ENCODE results near the gene MTHFD2. TPM values are rescaled to one million over a fixed set of nuclear protein-coding genes. Genes with fewer than 3 reads are reported as not detected.
"Not testable (repeated sequence)": the region's sequence is repeated elsewhere in the genome, so short reads cannot be mapped to it uniquely, and the experiment has no call there.

Gene MTHFD2
- total RNA-seq, 2 donors from 2014 or later, result 413 to 484 TPM

DNA sequence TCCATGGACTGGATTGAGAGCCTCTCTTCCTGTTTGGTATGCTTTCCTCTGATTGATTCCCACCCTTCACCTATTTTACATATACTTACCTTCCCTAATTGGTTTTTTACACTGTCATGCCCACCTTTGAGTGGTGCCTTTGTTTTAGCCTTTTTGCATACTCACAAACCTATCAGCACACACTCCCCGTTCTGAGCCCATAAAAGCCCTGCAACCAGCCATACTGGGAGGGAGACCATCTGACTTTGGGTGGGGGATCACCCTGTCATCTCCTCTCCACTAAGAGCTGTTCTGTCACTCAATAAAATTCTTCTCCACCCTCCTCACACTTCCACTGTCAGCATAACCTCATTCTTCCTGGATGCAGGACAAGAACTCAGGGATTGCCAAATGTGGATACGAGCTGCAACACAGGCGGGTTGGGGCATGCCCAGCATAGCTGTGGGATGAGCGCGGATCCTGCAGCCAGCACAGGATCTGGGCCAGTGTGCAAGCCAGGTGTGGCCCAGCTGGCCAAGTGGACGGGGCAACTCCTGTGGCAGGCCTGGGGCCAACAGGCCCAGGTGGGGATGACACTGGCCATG is 10.3 kb upstream of the MTHFD2 start:
- ATAC-seq (no peak), DNase-seq (ENCODE audit: low spot score in 2 of 2) (no peak)
- Mint-ChIP-seq H3K27ac (no peak overlapping the region), H3K9me3 (peaks cover 0 to 4% of the 10 kb centered on the region in 2 donors), H3K36me3 (no peaks in the 10 kb centered on the region)

DNA sequence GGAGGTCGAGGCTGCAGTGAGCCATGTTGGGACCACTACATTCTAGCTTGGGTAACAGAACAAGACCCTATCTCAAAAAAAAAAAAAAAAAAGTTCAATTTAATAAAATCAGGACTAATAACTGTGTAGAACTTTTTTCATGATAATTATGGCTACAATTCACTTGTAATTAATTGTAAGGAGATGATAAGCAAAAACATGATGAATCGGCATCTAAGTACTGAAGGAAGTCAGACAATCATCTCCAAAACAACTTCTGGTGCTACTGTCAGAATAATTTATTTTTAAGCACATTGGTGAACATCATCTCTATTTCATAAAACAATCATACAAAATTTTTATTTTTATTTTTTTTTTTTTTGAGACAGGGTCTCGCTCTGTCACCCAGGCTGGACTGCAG is 9.7 kb upstream of the MTHFD2 start:
- no peak overlapping the region for H3K27ac Mint-ChIP-seq
- no peak for DNase-seq (ENCODE audit: low spot score in 2 of 2)

DNA sequence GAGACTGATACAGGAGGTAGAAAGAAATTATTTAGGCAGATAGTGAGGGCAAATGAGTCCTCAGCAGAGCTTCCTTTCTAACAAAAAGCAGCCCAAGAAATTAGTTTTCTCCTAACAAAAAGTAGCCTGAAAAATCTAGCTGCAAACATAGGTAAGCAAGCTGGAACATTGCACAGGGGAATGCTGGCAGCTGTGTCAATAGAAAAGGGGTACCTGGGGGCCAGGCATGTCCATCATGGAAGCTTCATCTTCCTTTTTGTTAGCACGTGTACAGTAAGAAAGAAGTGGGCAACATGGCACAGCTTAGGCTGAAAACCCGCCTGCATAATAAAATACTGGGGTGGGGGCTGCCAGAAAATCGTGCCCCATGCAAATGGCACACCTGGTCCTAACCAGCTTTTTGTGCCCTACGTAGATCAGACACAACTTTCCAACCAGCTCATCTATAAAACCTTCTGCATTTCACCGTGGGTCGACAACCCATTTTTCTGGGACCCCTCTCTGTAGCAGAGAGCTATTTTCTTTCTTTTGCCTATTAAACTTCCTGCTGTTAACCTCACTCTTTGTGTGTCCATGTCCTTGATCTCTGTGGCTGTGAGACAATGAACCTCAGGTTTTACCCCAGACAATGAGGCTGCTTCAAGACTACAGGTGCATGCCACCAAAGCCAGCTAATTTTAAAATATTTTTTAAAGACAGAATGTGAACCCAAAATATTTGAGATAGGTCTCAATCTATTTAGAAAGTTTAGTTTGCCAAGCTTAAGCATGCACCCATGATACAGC is 6.6 kb upstream of the MTHFD2 start:
- Mint-ChIP-seq H3K36me3 (no peaks in the 10 kb centered on the region), H3K27ac (no peak overlapping the region), H3K9me3 (no peaks in the 10 kb centered on the region)
- ATAC-seq (no peak), DNase-seq (ENCODE audit: low spot score in 2 of 2) (no peak)

More for the DNA sequence above, 9.7 kb upstream of the MTHFD2 start:
- peaks cover 0 to 4% of the 10 kb centered on the region in 2 donors for H3K9me3 Mint-ChIP-seq
- ATAC-seq, result no peak
- no peaks in the 10 kb centered on the region for H3K36me3 Mint-ChIP-seq

DNA sequence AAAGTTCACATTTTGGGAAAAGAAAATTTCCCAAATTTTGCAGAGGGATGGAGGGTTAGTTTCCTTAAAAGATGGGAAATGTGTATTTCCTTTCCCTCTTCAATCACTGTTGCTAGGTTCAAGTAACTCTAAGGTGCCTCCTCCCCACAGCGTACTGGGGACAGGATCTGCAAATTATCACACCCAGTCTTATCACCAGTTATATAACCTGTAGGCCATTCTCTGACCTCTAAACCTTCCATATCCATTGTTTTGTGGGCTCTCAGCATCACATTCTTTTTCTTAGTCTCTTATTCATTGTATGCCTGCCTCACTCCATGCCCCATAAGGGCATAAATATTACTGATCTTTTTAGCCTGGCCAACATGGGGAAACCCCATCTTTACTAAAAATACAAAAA is 3.6 kb upstream of the MTHFD2 start:
- no peak for ATAC-seq
- Mint-ChIP-seq H3K9me3 (peaks cover 3 to 5% of the 10 kb centered on the region in 2 donors), H3K36me3 (peaks cover 19 to 22% of the 10 kb centered on the region in 2 donors), H3K27ac (no peak overlapping the region)
- DNase-seq (ENCODE audit: low spot score in 2 of 2), result no peak

DNA sequence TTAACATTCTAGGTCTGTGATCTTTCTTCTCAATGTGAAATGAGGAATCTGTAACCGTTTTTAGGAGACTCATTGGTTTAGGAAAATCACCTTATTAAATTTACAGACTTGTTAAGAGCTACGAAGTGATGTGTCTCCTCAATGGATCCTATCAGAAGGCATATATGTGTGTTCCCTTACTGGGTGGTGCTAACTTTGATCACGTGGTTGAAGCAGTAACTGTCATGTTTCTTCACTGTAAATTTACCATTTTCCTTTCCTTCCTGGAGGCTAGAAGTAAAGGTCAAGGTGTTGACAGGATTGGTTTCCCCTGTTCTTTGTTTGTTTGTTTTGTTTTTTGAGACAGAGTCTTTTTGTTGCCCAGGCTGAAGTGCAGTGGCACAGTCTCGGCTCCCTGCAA is 1.4 kb upstream of the MTHFD2 start:
- Mint-ChIP-seq H3K9me3 (peaks cover 3 to 5% of the 10 kb centered on the region in 2 donors), H3K27ac (peak overlapping the region; percentile 29 to 97), H3K36me3 (peaks cover 29 to 43% of the 10 kb centered on the region in 2 donors)
- no peak for DNase-seq (ENCODE audit: low spot score in 2 of 2)
- no peak for ATAC-seq

DNA sequence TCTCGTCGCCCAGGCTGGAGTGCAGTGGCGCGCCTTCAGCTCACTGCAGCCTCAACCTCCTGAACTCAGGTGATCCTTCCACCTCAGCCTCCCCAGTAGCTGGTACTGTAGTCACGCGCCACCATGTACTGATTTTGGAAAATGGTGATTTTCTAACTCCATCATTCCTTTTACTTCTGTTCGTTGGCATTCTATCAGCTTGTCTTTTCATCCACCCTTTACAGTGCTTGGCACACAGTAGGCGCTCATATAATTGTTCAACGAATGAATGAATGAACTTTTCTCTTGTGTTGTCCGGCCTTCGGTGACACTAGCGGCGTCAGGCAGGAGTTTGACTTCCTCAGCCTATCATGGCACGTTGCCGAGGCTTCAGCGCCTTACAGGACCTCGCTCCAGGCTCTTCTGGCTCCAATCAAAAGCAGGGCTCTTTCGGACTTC is 373 bp upstream of the MTHFD2 start:
- Mint-ChIP-seq H3K36me3 (peaks cover 29 to 43% of the 10 kb centered on the region in 2 donors), H3K9me3 (peaks cover 3 to 5% of the 10 kb centered on the region in 2 donors), H3K27ac (peak overlapping the region; percentile 97 to 100)
- no peak for ATAC-seq
- DNase-seq (ENCODE audit: low spot score in 2 of 2), result no peak

DNA sequence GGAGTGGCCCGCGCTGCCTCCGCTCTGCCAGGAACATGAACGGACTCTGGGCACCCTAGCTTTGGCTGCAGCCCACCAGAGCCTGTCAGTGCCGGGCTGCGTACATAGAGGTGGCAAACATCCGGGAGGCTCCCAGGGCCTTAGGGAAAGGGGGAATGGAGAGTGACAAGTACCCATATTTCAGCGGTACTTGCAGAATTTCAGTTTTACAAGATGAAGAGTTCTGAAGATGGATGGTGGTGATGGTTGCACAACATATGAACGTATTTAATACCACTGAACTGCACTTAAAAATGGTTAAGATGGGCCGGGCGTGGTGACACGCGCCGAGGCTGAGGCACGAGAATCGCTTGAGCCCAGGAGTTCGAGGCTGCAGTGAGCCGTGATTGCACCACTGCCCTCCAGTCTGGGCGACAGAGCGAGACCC is 873 bp downstream of the MTHFD2 start:
- H3K36me3 Mint-ChIP-seq, result peaks cover 29 to 50% of the 10 kb centered on the region in 2 donors
- no peak for ATAC-seq
- H3K9me3 Mint-ChIP-seq, result peaks cover 3 to 5% of the 10 kb centered on the region in 2 donors
- no peak for DNase-seq (ENCODE audit: low spot score in 2 of 2)
- H3K27ac Mint-ChIP-seq, result peak overlapping the region; percentile 97 to 99

DNA sequence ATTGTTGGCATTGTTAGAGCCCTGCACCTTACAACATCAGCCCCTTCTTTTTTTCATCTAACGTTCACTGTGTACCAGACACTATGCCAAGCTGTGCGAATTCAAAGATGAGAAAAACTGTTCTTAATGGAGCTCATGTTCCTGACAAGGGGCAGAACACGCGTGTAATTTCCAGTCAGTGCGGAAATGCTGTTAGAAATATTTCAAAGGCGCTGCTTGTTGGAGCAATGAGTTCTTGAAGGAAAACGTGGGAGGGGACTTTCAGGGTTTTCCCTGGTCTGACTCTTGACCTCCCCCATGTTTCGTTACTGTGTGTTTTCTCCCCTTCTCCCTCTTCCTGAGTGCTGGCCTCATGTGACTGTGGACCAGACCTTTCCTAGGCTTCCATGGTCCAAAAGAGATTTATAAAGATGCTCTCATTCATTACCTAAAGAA is 1.5 kb downstream of the MTHFD2 start:
- no peak for DNase-seq (ENCODE audit: low spot score in 2 of 2)
- peak in 1 of 2 donors; percentile 11 for ATAC-seq
- H3K27ac Mint-ChIP-seq, result peak overlapping the region; percentile 97 to 99

DNA sequence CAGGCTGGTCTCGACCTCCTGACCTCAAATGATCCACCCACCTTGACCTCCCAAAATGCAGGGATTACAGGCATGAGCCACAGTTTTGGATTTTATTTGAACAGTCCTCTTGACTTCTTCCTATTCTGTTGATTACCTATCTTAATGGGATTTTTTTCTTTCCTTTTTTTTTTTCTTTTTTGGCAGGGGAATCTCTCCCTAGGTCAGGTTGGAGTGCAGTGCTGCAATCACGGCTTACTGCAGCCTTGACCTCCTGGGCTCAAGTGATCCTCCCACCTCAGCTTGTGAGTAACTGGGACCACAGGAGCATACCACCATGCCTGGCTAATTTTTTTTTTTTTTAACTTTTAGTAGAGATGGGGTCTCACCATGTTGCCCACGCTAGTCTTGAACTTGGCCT is 2.8 kb downstream of the MTHFD2 start:
- no peak for DNase-seq (ENCODE audit: low spot score in 2 of 2)
- ATAC-seq, result no peak
- H3K36me3 Mint-ChIP-seq, result peaks cover 29 to 69% of the 10 kb centered on the region in 2 donors
- H3K9me3 Mint-ChIP-seq, result peaks cover 3 to 5% of the 10 kb centered on the region in 2 donors
- peak overlapping the region; percentile 97 to 99 for H3K27ac Mint-ChIP-seq

More for the DNA sequence above, 1.5 kb downstream of the MTHFD2 start:
- peaks cover 29 to 56% of the 10 kb centered on the region in 2 donors for H3K36me3 Mint-ChIP-seq
- peaks cover 3 to 5% of the 10 kb centered on the region in 2 donors for H3K9me3 Mint-ChIP-seq

DNA sequence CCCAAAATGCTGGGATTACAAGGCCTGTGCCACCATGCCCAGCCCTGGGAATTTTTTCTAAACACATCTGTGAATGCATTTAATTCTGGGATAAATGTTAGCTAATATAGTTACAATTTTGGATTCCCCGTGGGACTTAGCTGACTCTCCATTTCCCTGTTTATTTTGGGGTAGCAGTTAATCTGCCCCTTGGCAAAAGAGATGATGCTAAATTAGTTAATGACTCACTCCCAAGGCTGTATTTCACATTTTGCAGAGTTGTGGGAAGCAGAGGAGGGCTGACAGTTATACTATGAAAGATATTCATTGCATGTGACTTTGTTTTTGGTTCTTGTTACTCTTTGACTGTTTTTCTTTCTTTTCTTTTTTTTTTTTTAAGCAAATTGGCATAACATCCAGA is 3.2 kb downstream of the MTHFD2 start:
- Mint-ChIP-seq H3K9me3 (peaks cover 3 to 5% of the 10 kb centered on the region in 2 donors), H3K36me3 (peaks cover 32 to 73% of the 10 kb centered on the region in 2 donors), H3K27ac (peak overlapping the region; percentile 97 to 99)
- DNase-seq (ENCODE audit: low spot score in 2 of 2) (no peak), ATAC-seq (no peak)

DNA sequence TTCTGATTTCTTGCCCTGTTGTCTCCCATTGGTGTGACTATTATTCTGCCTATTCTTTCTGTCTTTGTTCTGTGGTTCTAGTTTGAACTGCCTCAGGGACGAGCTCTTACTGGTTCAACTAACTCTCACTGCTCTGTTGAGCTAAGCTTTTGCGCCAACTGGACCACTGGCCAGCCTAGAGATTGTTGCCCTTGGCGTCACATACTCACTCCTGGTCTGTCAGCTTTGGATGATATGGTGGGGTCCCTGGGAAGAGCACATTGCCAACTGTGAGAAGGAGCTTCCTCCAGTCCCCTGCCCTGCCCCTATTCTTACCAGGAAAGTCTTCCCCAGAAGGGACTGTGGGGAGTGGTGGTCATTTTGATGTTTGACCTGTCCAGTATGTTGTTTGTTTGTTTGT is 6.0 kb downstream of the MTHFD2 start:
- peaks cover 29 to 82% of the 10 kb centered on the region in 2 donors for H3K36me3 Mint-ChIP-seq
- peak overlapping the region; percentile 96 to 99 for H3K27ac Mint-ChIP-seq
- DNase-seq (ENCODE audit: low spot score in 2 of 2) (no peak), ATAC-seq (no peak)
- no peaks in the 10 kb centered on the region for H3K9me3 Mint-ChIP-seq

DNA sequence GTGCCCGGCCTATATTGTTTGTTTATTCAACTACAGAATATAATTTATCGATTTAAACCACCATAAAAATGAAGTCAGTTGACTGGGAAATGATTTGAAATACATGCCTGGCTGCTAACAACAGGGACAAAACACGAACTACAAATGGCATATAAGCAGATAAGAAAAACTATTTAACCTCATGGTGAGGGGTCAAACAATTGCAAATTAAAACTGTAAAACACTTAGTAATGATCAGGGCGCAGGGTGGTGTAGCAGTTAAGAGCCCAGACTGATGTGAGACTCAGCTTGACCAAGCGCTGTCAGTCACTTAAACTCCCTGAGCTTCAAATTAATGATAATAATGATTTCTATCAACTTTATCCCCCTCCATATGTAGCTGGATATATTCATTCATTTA is 6.7 kb downstream of the MTHFD2 start:
- no peak for DNase-seq (ENCODE audit: low spot score in 2 of 2)
- no peak for ATAC-seq
- peak overlapping the region; percentile 96 to 99 for H3K27ac Mint-ChIP-seq
- H3K9me3 Mint-ChIP-seq, result no peaks in the 10 kb centered on the region
- H3K36me3 Mint-ChIP-seq, result peaks cover 27 to 81% of the 10 kb centered on the region in 2 donors

DNA sequence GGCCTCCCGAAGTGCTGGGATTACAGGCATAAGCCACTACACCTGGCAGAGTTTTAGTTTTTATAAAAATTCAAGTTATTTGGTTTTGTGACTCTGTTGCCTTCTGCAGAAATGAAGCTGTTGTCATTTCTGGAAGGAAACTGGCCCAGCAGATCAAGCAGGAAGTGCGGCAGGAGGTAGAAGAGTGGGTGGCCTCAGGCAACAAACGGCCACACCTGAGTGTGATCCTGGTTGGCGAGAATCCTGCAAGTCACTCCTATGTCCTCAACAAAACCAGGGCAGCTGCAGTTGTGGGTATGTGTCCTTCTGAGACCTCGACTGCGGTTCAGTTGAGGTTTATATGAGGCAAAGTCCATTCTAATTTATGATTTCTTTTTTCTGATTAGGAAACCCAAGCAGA is 7.2 kb downstream of the MTHFD2 start:
- H3K27ac Mint-ChIP-seq, result peak overlapping the region; percentile 96 to 99
- no peaks in the 10 kb centered on the region for H3K9me3 Mint-ChIP-seq
- H3K36me3 Mint-ChIP-seq, result peaks cover 25 to 76% of the 10 kb centered on the region in 2 donors
- DNase-seq (ENCODE audit: low spot score in 2 of 2) (peak; percentile 33 to 72), ATAC-seq (peak; percentile 60 to 75)

DNA sequence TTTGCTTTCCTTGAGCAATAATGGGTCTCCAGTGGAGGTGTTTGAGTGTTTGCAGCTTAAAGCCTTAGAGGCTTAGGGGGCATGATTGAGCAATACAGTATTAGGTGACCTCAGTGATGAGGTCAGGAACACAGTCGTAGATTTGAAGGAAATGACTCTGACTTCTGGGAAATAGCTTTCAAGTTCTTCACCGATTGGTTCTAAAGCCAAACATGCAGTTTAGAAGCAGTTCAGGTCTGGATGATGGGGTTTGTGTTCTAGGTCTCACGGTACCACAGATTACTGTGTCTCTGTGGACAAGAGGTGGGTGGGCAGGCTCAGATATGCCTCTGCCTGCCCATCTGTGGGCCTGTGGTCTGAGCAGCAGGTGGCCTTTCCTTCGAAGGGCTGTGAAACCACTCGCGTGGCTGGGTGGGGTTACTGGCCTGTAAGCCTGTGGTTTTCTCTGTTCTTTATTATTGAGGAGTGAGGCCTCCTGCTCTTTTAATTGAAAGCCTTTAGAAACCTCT is 7.8 kb downstream of the MTHFD2 start:
- peaks cover 23 to 73% of the 10 kb centered on the region in 2 donors for H3K36me3 Mint-ChIP-seq
- peak overlapping the region; percentile 96 to 99 for H3K27ac Mint-ChIP-seq
- H3K9me3 Mint-ChIP-seq, result no peaks in the 10 kb centered on the region
- peak; percentile 55 to 83 for DNase-seq (ENCODE audit: low spot score in 2 of 2)
- peak; percentile 88 to 93 for ATAC-seq

DNA sequence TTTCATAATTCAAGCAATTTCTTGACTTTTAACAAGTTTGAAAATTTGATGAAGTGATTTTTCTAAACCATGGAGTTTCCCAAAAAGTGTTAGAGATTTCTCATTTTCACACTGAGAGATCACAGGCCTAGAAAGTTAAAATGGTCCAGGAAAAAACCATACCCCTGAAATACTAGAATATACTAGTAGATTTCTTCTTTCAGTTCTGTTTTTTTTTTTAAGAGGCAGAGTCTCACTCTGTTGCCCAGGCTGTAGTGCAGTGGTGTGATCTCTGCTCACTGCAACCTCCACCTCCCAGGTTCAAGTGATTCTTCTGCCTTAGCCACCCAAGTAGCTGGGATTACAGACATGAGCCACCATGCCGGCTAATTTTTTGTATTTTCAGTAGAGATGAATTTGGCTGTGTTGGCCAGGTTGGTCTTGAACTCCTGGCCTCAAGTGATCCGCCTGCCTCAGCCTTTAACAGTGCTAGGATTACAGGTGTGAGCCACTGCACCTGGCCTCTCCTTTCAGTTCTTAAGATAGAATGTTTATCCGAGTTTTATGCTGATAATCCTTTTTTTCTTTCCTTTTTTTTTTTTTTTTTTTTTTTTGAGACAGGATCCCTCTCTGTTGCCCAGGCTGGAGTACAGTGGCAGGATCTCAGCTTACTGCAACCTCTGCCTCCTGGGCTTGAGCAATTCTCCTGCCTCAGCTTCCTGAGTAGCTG is 14.4 kb downstream of the MTHFD2 start:
- DNase-seq (ENCODE audit: low spot score in 2 of 2) (no peak), ATAC-seq (no peak)
- Mint-ChIP-seq H3K36me3 (peaks cover 14 to 46% of the 10 kb centered on the region in 2 donors), H3K27ac (peak overlapping the region in 1 of 2 donors; percentile 72), H3K9me3 (no peaks in the 10 kb centered on the region)

DNA sequence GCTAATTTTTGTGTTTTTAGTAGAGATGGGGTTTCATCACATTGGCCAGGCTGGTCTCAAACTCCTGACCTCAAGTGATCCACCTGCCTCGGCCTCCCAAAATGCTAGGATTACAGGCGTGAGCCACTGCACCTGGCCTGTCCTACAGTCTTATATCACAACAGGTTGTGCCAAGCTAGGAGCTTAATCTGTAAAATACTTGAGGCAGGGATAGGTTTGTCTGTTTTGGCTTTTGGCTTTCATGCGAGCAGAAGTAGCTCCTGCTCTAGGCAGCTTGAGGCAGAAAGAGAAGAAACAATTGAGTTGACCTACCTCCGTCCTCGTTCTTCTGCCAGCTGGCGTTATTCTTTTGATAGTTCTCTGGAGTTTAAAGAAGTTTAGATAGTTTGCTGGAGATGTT is 17.4 kb downstream of the MTHFD2 start:
- H3K27ac Mint-ChIP-seq, result peak overlapping the region in 1 of 2 donors; percentile 75
- not testable (repeated sequence) for ATAC-seq; DNase-seq (ENCODE audit: low spot score in 2 of 2); H3K9me3 Mint-ChIP-seq
- peaks cover 0 to 48% of the 10 kb centered on the region in 2 donors for H3K36me3 Mint-ChIP-seq

DNA sequence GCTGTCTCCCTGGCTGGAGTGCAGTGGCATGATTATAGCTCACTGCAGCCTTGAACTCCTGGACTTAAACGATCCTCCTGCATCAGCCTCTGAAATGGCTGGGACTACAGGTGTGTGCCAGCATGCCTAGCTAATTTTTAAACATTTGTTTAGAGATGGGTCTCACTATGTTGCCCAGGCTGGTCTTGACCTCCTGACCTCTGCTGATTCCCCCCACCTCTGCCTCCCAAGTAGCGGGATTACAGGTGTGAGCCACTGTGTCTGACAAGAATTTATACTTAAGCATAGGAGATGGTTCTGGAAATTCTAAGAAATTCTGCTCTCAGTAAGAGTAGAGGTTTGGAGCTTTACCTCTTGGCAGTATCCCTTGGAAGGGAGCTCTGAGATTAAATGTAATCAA is 18.2 kb downstream of the MTHFD2 start:
- Mint-ChIP-seq H3K27ac (no peak overlapping the region), H3K36me3 (peaks cover 0 to 41% of the 10 kb centered on the region in 2 donors)

More for the DNA sequence above, 18.2 kb downstream of the MTHFD2 start:
- no peaks in the 10 kb centered on the region for H3K9me3 Mint-ChIP-seq
- DNase-seq (ENCODE audit: low spot score in 2 of 2), result no peak
- ATAC-seq, result no peak

All from activated naive CD4-positive, alpha-beta T cell treated with anti-CD3 and anti-CD28 coated beads, Interleukin-2, amount 50 U/mL, for 72 hours (primary cell).